Non-pigmented ciliary epithelial cell (primary cell): ENCODE results near the gene ZXDC.

ENCODE experiments used
- DNase-seq: peaks from one replicate; pipeline ENCODE4 v3.0.0-alpha.2; 2010; ENCODE audit warnings: low read depth

ZXDC gene

DNA sequence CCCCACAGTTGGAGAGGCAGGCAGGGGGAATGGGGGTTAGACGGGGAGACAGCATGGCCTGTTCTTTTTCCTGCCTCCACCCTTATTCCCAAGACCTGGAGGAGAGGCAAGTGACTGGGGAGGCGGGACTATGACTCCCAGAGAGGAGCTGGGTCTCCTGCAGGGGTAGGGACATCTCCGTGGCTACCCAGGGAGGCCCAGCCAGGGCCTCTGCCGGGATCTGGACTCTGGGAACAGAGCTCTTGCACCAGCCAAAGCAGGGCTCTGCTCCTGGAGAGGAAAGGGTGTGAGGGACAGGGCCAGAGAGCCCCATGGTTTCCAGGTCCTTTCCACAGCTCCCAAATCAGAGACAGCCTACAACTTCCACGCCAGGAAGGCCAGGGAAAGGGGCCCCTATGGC is 58.2 kb downstream of the ZXDC start:
- no peak for DNase-seq

DNA sequence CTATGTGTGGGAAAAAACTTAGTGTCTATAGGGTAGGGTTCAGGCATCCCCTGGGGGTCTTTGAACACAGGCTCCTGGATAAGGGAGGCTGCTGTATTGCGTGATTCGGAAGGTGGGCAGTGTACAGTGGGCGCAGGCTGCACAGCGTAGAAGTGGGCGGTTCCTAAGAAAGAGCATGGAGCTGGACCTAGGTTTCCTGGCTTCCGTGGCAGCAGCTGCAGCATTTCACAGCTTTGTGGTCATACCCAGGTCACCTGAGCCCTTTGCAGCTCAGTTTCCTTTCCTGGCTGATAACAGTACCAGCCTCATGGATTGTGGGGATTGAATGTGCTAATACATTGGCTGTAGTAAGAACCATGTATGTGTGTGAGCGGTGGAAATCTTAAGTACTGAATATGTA is 58.7 kb downstream of the ZXDC start:
- DNase-seq: no peak

DNA sequence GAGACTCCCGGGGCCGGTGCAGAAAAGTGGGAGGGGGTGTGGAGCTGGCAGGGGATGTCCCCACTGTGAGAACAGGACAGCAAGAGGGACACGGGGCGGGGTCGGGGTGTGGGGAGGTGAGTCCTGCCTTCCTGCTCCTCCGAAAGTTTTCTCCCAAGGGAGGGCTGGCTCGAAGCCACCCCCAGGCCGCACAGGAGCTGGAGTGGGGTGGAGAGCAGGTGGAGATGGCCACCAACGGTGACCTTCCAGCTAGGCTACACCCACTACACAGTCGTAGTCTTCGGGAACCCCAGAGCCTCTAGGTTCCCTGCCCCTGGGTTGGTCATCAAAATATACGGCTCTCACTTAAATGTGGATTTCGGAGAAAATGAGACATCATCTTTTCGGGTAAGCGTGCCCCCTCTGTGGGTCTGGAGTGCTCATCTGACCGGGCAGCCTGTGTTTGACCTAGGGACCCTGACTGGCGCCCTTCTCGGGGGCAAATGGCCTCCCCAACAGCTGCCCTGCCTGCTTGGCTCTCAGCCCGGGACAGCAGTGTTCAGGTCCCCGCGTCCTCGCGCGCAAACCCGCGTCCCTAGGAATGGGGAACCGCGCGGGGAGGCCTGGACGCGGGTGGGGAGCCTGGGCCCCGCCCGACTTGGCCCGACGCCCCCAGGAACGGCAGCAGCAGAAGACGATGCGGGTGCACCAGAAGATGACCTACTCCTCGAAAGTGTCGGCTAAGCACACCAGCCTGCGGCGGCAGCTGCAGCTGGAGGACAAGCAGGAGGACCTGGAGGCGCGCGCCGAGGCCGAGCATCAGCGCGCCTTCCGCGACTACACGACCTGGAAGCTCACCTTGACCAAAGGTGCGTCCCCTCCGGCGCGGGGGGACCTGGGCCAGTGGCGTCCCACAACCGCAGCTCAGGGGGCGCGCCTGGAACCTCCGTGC is 59.8 kb downstream of the ZXDC start:
- DNase-seq: no peak

DNA sequence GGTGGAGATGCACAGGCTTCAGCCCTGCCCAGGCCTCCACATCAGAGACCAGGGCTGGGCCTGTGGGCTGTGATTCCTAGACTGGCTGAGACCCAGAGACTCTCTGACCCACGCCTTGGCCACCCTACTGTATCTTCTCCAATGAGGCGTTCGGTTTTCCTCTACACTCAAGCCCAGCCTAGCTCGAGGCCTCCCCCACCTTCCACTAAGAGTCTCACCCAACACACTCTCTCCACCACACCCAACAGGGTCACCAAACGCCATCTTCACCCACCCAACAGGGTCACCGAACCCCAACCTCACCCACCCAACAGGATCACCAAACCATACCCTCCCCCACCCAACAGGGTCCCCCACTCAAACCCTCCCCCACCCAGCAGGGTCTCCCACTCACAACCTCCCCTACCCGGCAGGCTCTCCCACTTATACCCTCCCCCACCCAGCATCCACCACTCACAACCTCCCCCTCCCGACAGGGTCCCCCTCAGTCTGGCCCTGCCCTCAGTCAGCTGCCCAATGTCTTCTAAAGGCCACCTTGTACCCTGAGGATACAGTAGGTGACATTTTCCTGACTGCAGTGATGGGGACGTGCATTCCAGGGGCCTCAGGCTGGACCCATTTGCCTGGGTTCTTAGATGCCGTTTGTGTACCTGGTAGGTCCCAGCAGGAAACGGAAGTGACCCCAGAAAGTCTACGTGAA is 60.6 kb downstream of the ZXDC start:
- DNase-seq: no peak

DNA sequence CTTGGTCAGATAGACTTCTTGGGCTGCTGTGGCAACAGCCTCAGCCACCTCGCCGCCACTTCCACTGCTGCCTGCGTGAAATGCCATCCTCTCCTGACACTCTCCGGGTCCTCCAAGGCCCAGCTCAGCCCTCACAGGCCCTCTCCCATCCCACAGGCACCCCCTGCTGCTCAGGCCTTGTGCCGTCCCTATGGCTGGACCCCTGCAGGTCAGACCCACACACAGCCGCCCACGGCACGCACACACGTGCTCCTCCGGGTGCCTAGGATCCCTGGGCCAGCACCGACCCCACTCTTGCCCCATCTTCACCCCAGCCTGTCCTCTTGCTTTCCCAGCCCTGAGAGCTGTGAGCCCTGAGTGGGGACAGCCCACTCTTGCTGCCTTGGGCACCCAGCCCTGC is 61.3 kb downstream of the ZXDC start:
- DNase-seq: no peak

DNA sequence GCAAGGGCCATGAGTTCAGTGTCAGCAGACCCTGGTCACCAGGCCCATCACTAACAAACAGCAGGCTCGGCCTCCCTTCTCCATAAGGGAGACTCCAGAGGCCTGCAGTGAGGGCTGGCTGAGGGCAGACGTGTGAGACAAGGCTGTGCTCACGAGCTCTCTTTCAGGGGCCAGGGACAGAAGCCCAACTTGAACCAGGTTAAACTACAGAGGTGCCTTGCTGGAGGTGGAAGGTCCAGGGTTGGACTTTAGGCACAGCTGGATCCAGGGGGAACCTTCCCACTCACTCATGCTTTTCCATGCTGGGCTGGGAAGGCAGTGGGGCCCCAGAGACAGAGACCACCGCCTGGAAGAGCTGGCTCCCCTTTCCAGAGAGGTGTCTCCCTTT is 62.0 kb downstream of the ZXDC start:
- no peak for DNase-seq

DNA sequence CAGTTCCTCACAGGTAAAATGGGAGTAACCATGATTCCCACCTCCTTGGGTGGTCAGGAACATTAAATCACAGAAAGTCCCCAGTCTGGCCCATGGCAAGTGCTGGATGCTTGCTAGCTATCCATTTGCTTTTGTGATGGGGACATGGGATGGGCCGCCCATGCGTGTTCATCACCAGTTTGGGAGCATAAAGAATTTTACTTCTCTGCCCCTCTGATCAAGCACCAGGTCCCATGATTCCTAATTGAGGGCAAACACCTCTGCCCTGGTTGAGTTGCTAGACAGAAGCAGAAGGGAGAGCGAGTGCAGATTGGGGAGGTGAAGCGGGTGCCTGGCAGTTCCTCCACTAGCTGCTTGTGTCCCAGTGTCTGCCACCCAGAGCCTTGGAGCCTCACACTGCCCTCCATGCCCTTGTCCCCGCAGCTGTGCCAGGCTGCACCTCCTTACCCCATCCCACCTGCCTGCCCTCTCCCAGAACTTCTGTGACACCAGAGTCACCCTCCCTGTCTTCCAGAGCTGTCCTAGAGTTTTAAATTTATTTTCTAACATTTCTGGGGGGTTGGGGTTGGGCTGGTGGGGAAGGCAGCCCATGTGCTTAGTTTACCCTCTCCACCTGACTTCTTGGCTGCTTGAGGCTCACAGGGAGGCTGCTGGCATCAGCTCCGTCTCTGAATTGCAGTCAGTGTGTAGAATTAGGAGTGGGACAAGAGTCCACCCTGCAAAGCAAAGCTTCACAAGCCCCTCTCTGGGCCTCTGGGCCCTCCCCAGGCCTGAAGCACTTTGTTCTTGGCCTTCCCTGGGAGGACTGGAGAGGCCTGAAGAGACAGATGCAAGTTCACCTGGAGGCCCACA is 62.6 kb downstream of the ZXDC start:
- DNase-seq: no peak

DNA sequence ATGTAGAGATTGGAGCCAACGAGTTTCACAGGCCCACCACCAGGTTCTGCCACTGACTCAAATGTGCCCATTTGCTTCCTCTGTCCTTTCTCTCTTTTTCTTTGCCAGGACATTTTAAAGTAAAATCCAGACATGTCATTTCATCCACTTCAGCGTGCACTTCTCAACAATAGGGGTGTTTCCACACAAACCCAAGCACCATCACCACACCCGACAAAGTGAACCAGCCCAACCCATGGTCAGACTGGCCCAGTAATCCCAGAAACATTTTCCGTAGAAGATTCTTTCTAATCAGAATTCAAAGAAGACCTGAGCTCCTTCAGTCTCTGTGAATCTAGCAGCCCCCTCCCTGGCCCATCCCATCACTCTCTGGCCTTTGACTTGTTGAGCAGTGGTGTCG is 67.6 kb downstream of the ZXDC start:
- no peak for DNase-seq

DNA sequence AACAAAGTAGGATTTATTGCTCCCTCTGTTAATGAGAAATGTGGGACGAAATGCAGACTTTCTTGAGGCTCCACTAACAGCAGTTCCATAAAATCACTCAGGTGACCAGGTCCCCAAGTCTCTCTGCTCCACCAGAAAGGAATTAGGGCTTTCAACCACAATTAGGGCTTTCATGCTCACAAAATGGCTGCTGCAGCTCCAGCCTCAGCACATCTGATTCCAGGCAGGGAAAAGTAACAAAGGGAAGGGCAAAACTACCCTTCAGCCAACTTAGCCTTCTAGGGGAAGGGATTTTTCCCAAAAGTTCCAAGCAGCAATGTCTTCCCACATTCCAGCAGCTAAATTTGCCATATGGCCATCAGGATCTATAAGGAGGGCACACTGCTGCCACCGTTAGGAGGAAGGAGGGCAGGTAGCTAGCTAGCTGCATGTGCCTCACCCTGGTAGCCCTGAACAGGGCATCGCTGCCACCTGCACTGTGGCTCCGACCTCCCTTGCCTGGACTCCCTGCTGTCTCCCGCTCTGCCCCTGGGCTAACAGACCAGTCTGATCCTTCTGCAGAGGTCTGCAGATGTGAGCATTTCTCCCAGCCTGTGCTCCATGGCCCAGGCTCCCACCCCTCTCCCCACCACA is 68.2 kb downstream of the ZXDC start:
- no peak for DNase-seq

DNA sequence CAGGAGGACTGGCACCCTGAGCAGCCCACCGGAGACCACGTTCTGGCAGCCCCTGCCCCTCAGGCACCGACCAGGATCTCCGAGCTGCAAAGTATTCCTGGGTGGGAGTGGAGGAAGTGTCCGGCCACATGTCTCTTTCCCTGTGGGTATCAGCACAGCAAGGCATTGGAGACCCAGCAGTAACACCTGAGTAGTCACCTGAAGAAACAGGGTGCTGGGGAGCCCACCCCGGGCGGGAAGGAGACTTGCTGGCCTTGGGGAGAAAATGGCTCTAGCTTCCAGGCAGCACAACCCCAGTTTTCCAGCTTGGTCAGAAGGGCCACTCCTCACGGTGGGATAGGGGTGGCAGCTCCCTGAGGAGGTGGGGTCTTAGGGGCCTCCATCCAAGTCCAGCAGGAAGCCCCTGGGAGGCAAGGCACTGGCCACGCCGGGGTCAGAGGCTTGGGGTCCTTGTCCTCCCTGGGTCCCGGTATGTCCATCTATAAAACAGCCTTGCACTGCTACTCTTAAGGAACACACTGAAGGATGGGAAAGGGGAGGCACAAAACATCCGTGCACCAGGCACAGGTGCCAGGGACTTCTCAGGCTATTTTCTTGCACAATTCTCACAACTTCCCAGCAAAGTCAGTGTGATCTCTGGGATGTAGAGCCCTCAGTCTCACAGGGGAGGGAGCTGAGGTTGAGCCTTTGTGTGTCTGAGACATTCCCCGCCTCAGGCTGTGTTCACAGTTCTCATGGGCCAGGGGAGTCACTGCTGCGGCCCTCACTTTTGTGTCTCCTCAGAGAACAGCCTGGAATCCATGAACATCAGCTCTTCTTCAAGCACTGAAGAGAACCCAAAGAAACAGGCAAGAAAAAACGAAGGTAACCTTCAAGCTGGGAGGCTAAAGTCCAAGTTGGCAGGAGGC is 69.0 kb downstream of the ZXDC start:
- no peak for DNase-seq

DNA sequence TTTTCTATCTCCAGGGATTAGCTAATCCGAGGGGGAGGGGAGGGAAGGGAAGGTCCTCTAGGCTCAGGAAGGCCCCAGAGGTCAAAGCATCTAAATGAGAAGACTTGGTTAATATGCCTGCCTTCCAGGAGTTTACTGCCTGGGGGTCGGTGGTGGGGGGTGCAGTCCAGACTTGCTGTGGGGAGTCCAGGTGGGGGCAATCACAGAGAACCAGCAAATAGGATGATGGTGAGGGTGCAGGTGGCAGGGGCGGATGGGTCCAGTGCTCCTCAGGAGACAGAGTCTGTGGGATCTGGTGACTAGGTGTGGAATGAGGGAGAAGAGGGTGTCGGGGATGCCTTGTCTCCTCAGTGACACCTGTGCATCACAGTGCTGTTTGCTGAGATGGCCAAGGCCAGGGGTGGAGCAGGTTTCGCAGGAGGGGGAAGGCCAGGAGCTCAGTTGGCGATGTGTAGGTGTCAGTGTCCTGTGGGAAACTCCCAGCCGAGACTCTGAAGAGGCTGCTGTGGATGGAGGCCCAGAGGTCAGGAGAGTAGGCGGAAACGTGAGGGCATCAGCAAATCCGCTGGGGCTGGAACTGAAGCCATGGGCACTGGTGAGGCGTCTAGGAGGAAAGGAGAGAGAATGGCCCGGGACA is 72.9 kb downstream of the ZXDC start:
- no peak for DNase-seq

DNA sequence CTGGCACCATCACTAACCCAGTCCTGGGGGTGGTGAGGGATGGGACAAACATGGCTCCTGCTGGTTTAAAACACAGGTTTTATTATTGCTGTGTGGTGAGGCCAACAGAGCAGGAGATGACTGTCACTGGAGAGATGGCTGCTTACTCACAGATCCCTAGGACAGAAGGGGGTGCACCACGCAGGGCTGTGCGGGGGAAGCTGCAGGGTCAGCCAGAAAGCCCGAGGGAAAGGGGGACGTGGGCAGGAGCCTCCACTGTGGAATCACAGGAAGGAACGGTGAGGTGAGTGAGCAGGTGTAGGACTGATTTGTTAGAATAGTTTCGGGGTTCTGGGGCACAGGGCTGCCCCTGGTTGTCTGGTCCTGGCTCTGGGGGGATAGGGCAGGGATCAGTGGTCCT is 73.5 kb downstream of the ZXDC start:
- no peak for DNase-seq

DNA sequence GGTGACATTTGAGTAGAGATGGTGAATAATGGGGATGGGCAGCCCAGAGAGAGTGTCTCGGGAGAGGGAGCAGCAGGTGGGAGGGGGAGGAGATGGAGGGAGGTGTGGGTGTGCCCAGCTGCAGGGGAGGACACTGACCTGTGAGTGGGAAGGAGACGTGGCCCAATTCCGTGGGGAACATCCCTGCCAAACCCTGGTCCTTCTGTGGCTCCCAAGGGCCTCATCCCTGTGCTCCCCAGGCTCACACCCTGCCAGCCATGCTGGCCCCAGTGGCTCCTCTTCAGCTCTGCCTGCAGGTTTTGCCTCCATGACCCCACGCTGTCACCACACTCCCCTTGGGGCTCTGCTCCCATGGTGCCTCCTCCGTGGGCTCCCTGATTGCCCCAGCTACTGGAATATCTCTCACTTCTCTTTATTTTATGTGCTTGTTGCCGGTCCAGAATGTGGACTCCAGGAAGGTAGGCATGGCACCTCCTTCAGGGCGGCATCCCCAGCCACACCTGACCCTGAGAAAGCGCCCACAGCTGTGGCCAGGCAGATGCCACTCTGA is 74.0 kb downstream of the ZXDC start:
- DNase-seq: no peak

DNA sequence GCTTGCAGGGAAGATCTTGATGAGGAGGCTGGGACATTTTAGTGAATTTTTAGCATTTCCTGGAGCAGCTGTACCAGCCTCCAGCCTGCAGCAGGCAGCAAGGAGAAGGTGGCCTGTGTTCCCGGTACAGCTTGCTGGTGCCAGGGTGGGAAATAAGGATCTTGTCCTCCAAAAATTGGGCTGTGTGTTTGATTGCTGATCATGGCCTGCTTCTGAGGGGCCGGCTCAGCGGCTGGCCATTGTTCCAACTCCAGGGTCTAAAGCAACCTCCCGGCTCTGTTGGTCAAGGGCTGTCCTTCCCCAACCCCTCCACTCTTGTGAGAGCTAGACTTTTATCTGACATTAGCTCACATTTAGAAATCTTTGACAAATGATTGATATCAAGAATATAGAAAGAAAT is 75.9 kb downstream of the ZXDC start:
- DNase-seq: no peak

DNA sequence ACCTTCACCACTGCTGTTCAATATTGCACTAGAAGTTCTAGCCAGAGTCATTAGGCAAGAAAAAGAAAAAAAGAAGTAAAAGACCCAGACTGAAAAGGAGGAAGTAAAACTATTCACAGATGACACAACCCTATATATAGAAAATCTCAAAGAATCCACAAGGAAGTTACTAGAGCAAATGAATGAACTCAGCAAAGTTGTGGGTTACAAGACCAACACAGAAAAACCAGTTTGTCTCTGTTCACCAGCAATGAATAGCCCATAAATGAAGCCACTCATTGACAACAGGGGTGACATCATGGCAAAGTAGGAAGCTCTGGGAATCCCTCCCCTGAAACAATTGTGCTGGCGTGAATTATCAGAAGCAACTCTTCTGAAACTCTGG is 76.3 kb downstream of the ZXDC start:
- DNase-seq: no peak

DNA sequence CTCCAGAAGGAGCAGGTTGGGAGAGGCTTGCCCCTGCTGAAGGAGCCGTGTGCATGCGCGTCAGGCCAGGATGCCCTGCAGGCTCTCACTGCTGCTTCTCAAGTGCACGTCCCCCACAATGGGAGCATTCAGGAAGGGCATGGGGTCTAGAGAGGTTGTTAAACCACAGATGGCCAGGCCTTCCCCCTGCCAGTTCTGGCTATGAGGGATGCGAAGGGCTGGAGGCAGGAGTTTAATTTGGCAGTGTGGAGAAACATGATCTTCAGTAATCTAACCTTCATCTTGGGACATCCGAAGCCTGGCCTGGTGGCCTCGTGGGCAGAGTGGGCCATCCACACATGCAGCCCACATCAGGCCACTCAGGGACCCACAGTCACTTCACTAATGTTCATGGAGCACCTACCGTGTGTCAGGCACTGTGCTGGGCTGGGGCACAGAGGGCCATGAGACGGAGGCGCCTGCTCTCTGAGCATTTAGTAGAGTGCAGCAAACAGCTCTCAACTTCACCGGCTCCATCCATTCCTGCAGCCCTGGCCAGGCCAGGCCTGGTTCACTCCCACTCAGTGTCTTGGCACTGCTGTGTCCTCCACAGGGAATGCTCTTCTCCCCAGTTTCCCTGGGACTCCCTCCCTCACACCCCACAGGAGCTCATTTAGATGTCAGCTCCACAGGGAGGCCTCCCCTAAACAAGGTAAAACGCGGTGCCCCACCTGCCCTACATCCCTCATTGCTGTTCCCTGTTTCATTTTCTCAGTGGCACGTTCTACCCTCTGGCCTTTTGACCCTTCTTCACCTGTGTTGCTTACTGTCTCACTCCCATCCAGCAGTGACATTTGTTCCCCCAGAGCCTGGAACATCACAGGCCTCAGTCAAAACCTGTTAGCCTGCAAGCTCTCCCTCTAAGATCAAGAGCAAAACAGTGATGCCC is 77.0 kb downstream of the ZXDC start:
- DNase-seq: no peak

DNA sequence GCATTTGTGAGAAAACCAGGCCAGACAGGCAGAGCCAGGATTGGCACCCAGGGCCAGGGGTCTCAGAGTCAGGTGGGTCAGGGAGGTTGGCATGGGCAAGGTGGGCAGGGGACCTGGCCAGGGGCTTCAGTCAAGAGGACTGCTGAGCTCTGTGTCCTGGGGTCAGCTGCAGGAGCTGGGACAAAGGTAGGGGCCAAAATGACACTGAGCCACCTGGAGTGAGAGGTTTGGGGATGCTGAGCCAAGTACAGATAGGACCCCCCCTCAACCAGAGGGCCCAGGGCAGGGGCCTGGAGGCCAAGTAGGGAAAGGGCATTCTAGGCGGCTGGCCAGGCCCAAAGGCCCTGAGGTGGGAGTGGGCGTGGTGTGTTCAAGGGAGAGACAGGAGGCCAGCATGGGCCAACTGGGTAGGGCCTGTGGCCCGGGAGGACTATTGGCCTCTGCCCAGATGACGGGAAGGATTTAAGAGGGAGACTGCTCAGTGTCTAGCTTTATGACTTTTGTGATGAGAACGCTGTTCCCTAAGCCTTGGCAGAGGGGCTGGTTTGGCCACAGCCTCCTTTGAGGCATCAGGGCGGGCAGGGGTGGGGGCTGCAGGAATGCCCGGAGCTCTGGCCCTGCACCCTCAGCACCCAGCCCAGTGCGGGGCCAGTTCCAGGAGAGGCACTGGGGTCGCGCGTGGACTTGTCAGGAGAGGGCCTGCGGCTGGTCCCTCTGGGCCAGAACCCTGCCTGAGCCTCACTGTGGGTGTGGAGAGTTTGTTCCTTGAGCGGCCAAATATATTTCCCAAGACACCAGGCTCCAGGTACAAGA is 77.9 kb downstream of the ZXDC start:
- no peak for DNase-seq

DNA sequence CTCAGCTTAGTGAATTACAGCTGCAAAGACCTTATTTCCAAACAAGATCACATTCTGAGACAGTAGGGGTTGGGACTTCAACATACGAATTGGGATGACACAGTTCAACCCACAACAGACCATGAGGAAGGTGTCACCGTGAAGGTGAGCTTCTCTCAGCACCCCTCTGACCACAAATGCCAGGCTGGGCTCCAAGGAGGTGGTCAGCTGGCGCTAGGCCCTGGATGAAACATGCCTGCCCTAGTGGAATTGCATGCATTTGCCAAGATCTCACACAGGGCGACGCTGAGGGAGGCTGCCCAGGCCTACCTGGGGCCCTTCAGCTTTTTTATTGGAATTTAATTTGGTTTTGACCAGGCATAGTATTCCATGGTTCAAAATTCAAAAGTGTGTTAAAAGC is 79.2 kb downstream of the ZXDC start:
- DNase-seq: no peak
